H1 (cell line): ENCODE measurements around the gene NFATC1.

Source experiments
- CTCF ChIP-seq, 3 experiments: IDR thresholded peaks; 1 replicate in 2 of 3; 2 replicates in 1 of 3; pipeline versions ENCODE4 v1.5.1 to v1.6.1; 2011; ENCODE audit warnings: low read length in 3 of 3, mild to moderate bottlenecking in 3 of 3, inconsistent platforms in 2 of 3, low read depth in 1 of 3, moderate library complexity in 1 of 3; ENCODE audit not compliant: insufficient read depth in 1 of 3; ENCODE audit errors: control extremely low read depth in 1 of 3
- SIN3A ChIP-seq, 2 experiments: IDR thresholded peaks in 1 of 2; conservative IDR thresholded peaks in 1 of 2; 2 replicates each; pipeline ENCODE4 v1.6.1; 2011 to 2012; ENCODE audit warnings: low read length in 2 of 2, improper control_type of control experiment in 1 of 2, low read depth in 1 of 2, mild to moderate bottlenecking in 1 of 2

GRCh38 chr18:79423211-79424007 is 27.7 kb downstream of the NFATC1 start:
- TF ChIP-seq CTCF (IDR thresholded peaks at IDR 0.05; ENCODE audit: control extremely low read depth in 1 of 3, insufficient read depth in 1 of 3, low read depth in 1 of 3, low read length in 3 of 3) (no peak), SIN3A (conservative IDR thresholded peaks at IDR 0.05 in 1 of 2, IDR thresholded peaks at IDR 0.05 in 1 of 2; ENCODE audit: low read depth in 1 of 2, low read length in 2 of 2) (no peak)
